ENCODE data around the gene APOBEC3A.
"Not testable (repeated sequence)": the region's sequence is repeated elsewhere in the genome, so short reads cannot be mapped to it uniquely, and the experiment has no call there.

Gene APOBEC3A

DNA sequence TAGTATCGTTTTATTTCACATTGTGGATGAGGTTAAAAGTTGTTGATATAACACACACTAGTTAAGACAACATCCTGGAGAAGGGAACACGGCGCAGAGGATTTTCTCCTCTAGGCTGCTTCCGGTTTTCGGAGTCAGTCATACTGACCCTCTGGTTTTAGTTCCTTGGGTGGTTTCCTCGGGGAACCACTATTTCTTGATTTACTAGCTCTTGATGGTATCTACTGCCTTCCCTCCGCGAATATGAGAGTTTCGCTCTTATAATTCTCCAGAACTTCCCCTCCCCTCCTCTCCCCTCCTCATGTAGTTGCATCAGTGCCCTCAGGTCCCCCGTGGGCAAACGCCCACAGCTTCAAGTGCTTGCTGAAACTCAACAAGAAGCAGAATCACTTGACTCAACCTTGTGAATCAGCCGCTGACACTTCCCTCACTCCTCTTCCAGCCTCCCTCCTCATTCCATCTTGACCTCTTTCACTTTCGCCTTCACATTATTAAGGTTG, 15.9 kb upstream of the APOBEC3A start:
- Histone ChIP-seq H3K9me3 (ENCODE audit: control insufficient read depth in 5 of 5, low read length in 5 of 5) (no peaks in the 10 kb centered on the region), H3K9ac (ENCODE audit: low read length in 5 of 5) (no peak overlapping the region), H3K4me1 (ENCODE audit: control insufficient read depth in 5 of 5, insufficient read depth in 5 of 5, low read length in 5 of 5) (peaks cover 0 to 13% (median 4%) of the 10 kb centered on the region in 5 donors), H3K27me3 (ENCODE audit: control insufficient read depth in 5 of 5, insufficient read depth in 4 of 5, low read length in 5 of 5) (peaks cover 14 to 25% (median 22%) of the 10 kb centered on the region in 5 donors), H3K4me3 (ENCODE audit: low read depth in 1 of 5, low read length in 5 of 5) (peak overlapping the region in 1 of 5 donors; percentile 27), H3K27ac (ENCODE audit: low read depth, low read length) (no peak overlapping the region), H3K36me3 (ENCODE audit: control insufficient read depth in 5 of 5, insufficient read depth in 5 of 5, low read length in 5 of 5) (no peaks in the 10 kb centered on the region)

- Histone ChIP-seq H3K27ac (ENCODE audit: low read depth, low read length) (no peak overlapping the region), H3K27me3 (ENCODE audit: control insufficient read depth in 5 of 5, insufficient read depth in 4 of 5, low read length in 5 of 5) (peaks cover 19 to 30% (median 20%) of the 10 kb centered on the region in 5 donors), H3K4me3 (ENCODE audit: low read depth in 1 of 5, low read length in 5 of 5) (no peak overlapping the region)
Measured at GRCh38 chr22:38942702-38943101, 14.7 kb upstream of the APOBEC3A start.

GRCh38 chr22:38943201-38943600, 14.2 kb upstream of the APOBEC3A start:
- H3K9ac ChIP-seq (ENCODE audit: low read length in 5 of 5): no peak overlapping the region
- H3K36me3 ChIP-seq (ENCODE audit: control insufficient read depth in 5 of 5, insufficient read depth in 5 of 5, low read length in 5 of 5): no peaks in the 10 kb centered on the region
- peaks cover 0 to 13% (median 4%) of the 10 kb centered on the region in 5 donors for H3K4me1 ChIP-seq (ENCODE audit: control insufficient read depth in 5 of 5, insufficient read depth in 5 of 5, low read length in 5 of 5)
- H3K9me3 ChIP-seq (ENCODE audit: control insufficient read depth in 5 of 5, low read length in 5 of 5): no peaks in the 10 kb centered on the region
- peaks cover 20 to 32% (median 24%) of the 10 kb centered on the region in 5 donors for H3K27me3 ChIP-seq (ENCODE audit: control insufficient read depth in 5 of 5, insufficient read depth in 4 of 5, low read length in 5 of 5)
- no peak overlapping the region for H3K4me3 ChIP-seq (ENCODE audit: low read depth in 1 of 5, low read length in 5 of 5)
- H3K27ac ChIP-seq (ENCODE audit: low read depth, low read length): no peak overlapping the region

More at GRCh38 chr22:38942702-38943101, 14.7 kb upstream of the APOBEC3A start:
- Histone ChIP-seq H3K36me3 (ENCODE audit: control insufficient read depth in 5 of 5, insufficient read depth in 5 of 5, low read length in 5 of 5) (no peaks in the 10 kb centered on the region), H3K9me3 (ENCODE audit: control insufficient read depth in 5 of 5, low read length in 5 of 5) (no peaks in the 10 kb centered on the region), H3K4me1 (ENCODE audit: control insufficient read depth in 5 of 5, insufficient read depth in 5 of 5, low read length in 5 of 5) (peaks cover 0 to 13% (median 4%) of the 10 kb centered on the region in 5 donors), H3K9ac (ENCODE audit: low read length in 5 of 5) (no peak overlapping the region)

- peaks cover 21 to 35% (median 24%) of the 10 kb centered on the region in 5 donors for H3K27me3 ChIP-seq (ENCODE audit: control insufficient read depth in 5 of 5, insufficient read depth in 4 of 5, low read length in 5 of 5)
- H3K4me3 ChIP-seq (ENCODE audit: low read depth in 1 of 5, low read length in 5 of 5): no peak overlapping the region
- H3K9ac ChIP-seq (ENCODE audit: low read length in 5 of 5): no peak overlapping the region
- H3K4me1 ChIP-seq (ENCODE audit: control insufficient read depth in 5 of 5, insufficient read depth in 5 of 5, low read length in 5 of 5): peaks cover 0 to 13% (median 4%) of the 10 kb centered on the region in 5 donors
- no peaks in the 10 kb centered on the region for H3K36me3 ChIP-seq (ENCODE audit: control insufficient read depth in 5 of 5, insufficient read depth in 5 of 5, low read length in 5 of 5)
- no peaks in the 10 kb centered on the region for H3K9me3 ChIP-seq (ENCODE audit: control insufficient read depth in 5 of 5, low read length in 5 of 5)
- no peak overlapping the region for H3K27ac ChIP-seq (ENCODE audit: low read depth, low read length)
Measured at GRCh38 chr22:38943882-38944281, 13.5 kb upstream of the APOBEC3A start.

DNA sequence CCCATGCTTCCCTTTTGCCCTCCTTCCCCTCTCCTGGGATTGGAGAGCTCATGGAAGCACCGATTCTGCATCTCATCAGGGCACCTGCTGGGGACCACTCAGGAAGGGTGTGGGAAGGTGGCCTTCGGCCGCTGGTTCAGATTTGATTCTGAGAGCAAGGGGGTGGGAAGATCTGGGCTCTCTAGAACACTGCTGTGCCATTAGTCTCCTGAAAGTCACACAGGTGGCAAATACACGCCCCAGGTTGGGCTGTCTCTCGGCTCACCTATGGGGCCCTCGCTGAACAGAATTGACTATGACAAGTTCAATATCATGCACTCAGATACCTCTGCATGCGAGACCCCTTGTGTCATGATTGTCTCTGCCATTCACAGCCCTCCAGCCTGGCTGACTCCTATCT, 12.8 kb upstream of the APOBEC3A start:
- Histone ChIP-seq H3K4me1 (ENCODE audit: control insufficient read depth in 5 of 5, insufficient read depth in 5 of 5, low read length in 5 of 5) (peaks cover 0 to 13% (median 4%) of the 10 kb centered on the region in 5 donors), H3K27me3 (ENCODE audit: control insufficient read depth in 5 of 5, insufficient read depth in 4 of 5, low read length in 5 of 5) (peaks cover 20 to 34% (median 22%) of the 10 kb centered on the region in 5 donors)

DNA sequence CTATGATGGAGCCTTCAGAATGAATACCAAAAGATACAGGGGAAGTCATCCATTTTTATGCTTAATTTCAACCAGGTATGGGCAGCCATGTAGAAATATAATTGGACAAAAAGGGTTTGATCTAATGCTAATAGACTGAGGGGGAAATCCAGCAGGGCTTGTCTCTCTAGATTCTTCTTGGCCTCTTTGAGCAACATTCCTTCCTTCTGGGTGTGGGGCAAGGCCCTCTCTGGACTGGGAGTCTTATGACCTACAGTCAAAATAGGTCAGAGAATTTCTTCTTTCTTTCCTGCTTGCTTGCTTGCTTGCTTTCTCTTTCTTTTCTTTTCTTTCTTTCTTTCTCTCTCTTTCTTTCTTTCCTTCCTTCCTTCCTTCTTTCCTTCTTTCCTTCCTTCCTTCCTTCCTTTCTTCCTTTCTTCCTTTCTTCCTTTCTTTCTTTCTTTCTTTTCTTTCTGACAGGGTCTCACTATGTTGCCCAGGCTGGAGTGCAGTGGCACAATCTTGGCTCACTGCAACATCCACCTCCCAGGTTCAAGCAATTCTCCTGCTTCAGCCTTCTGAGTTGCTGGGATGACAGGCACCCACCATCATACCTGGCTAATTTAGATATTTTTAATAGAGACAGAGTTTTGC, 11.6 kb upstream of the APOBEC3A start:
- H3K27me3 ChIP-seq (ENCODE audit: control insufficient read depth in 5 of 5, insufficient read depth in 4 of 5, low read length in 5 of 5): peaks cover 20 to 37% (median 32%) of the 10 kb centered on the region in 5 donors
- H3K4me1 ChIP-seq (ENCODE audit: control insufficient read depth in 5 of 5, insufficient read depth in 5 of 5, low read length in 5 of 5): peaks cover 0 to 13% (median 4%) of the 10 kb centered on the region in 5 donors
- not testable (repeated sequence) for H3K9me3 ChIP-seq (ENCODE audit: control insufficient read depth in 5 of 5, low read length in 5 of 5); H3K9ac ChIP-seq (ENCODE audit: low read length in 5 of 5); H3K27ac ChIP-seq (ENCODE audit: low read depth, low read length); H3K36me3 ChIP-seq (ENCODE audit: control insufficient read depth in 5 of 5, insufficient read depth in 5 of 5, low read length in 5 of 5); H3K4me3 ChIP-seq (ENCODE audit: low read depth in 1 of 5, low read length in 5 of 5)

More for the DNA sequence above, 12.8 kb upstream of the APOBEC3A start:
- no peak overlapping the region for H3K4me3 ChIP-seq (ENCODE audit: low read depth in 1 of 5, low read length in 5 of 5)
- H3K36me3 ChIP-seq (ENCODE audit: control insufficient read depth in 5 of 5, insufficient read depth in 5 of 5, low read length in 5 of 5): no peaks in the 10 kb centered on the region
- H3K9ac ChIP-seq (ENCODE audit: low read length in 5 of 5): no peak overlapping the region
- no peaks in the 10 kb centered on the region for H3K9me3 ChIP-seq (ENCODE audit: control insufficient read depth in 5 of 5, low read length in 5 of 5)
- no peak overlapping the region for H3K27ac ChIP-seq (ENCODE audit: low read depth, low read length)

DNA sequence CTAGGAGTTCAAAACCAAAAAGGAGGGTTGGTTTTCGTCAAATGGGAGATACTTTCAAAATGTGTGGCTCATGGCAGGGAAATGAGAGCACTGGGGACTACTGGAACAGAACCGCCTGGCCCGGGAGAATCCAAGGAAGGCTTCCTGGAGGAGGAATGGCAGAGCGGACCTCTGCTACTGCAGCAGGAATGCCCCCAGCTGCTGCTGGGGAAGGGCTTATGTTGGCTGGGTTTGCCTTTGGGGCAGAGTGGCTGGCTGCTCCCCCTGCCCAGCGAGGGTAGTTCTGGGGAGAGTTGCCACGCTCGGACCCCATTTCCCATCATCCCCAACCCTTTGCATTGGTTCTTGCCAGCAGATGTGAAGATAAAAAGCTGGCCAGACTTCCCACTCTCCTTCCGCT, 10.6 kb upstream of the APOBEC3A start:
- Histone ChIP-seq H3K4me3 (ENCODE audit: low read depth in 1 of 5, low read length in 5 of 5) (no peak overlapping the region), H3K4me1 (ENCODE audit: control insufficient read depth in 5 of 5, insufficient read depth in 5 of 5, low read length in 5 of 5) (peaks cover 0 to 13% (median 5%) of the 10 kb centered on the region in 5 donors), H3K27me3 (ENCODE audit: control insufficient read depth in 5 of 5, insufficient read depth in 4 of 5, low read length in 5 of 5) (peaks cover 17 to 37% (median 32%) of the 10 kb centered on the region in 5 donors), H3K36me3 (ENCODE audit: control insufficient read depth in 5 of 5, insufficient read depth in 5 of 5, low read length in 5 of 5) (no peaks in the 10 kb centered on the region), H3K9me3 (ENCODE audit: control insufficient read depth in 5 of 5, low read length in 5 of 5) (no peaks in the 10 kb centered on the region), H3K9ac (ENCODE audit: low read length in 5 of 5) (no peak overlapping the region), H3K27ac (ENCODE audit: low read depth, low read length) (no peak overlapping the region)

DNA sequence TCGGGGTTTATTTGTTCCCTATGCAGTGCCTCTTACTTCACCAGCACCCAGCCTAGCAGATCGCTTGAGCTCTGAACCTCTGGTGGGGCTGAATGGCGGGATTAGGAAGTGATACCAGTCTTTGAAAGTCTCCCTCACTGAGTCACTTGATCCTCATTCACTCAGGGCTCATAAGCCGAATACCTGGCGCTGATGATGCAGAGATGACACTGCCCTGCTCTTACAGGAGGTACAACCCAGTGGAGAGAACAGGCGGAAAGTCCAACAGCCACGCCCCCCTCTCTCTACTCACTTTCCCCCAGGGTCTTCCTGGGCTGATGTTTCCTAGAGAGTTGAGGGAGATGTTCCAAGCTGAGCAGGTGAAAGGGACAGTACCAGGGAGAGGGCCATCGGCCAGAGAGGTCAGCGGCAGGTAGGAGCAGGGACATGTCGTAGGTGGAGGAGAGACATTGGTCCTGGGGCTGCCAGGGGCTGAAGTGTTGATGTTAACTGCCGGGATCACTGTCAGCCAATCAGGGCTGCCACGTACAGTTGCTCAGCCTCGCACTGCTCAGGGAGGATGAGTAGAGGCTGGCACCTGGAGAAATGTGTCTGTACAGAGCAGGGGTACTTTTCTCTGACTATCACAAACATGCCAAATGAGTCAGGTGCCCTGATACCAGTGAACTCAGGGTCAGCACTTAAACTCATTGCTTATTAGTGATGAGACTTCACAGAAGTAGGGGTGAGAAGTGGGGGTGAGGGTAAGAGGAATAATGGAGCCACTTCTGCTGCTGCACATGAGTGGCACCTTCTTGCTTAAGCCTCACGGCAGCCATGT, 9.9 kb upstream of the APOBEC3A start:
- Histone ChIP-seq H3K4me1 (ENCODE audit: control insufficient read depth in 5 of 5, insufficient read depth in 5 of 5, low read length in 5 of 5) (peaks cover 0 to 10% (median 8%) of the 10 kb centered on the region in 5 donors), H3K27me3 (ENCODE audit: control insufficient read depth in 5 of 5, insufficient read depth in 4 of 5, low read length in 5 of 5) (peaks cover 17 to 34% (median 29%) of the 10 kb centered on the region in 5 donors), H3K27ac (ENCODE audit: low read depth, low read length) (no peak overlapping the region), H3K4me3 (ENCODE audit: low read depth in 1 of 5, low read length in 5 of 5) (no peak overlapping the region), H3K9me3 (ENCODE audit: control insufficient read depth in 5 of 5, low read length in 5 of 5) (no peaks in the 10 kb centered on the region), H3K9ac (ENCODE audit: low read length in 5 of 5) (no peak overlapping the region), H3K36me3 (ENCODE audit: control insufficient read depth in 5 of 5, insufficient read depth in 5 of 5, low read length in 5 of 5) (no peaks in the 10 kb centered on the region)

DNA sequence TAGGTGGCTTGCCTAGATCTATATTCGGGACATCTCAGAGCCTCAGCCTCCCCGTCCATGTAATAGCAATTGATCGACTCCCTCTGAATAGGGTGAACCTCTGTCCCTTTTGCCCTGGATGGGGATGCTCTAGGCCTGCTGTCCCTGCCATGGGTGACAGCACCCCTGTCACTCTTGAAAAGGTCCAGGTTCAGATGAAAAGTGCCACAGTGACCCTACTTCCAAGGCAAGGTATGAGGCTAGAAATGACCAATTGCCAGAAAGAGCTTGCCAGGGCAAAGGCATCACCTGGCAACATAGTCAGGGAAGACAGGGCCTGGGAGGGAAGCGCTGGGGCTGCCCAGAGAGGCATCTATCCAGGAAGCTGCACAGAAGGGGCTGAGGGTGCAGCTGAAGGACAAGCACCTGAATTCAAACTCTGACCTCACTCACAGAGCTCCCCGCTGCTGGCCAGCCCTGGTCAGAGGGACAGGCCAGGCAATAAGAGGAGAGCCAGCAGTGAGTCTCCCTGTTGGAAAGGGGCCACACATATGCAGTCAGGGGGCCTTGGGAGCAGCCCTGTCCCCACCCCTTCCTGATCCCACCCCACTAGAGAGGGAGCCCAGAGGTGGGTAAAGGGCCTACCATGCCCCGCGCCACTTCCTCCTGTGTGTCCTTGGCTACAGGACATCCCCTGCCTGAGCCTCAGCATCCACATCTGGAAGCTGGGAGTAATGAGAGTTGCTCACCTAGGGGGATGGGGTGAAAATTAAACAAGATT, 9.0 kb upstream of the APOBEC3A start:
- no peak overlapping the region for H3K9ac ChIP-seq (ENCODE audit: low read length in 5 of 5)
- peaks cover 0 to 6% (median 5%) of the 10 kb centered on the region in 5 donors for H3K4me1 ChIP-seq (ENCODE audit: control insufficient read depth in 5 of 5, insufficient read depth in 5 of 5, low read length in 5 of 5)
- H3K27me3 ChIP-seq (ENCODE audit: control insufficient read depth in 5 of 5, insufficient read depth in 4 of 5, low read length in 5 of 5): peaks cover 16 to 32% (median 26%) of the 10 kb centered on the region in 5 donors
- no peak overlapping the region for H3K27ac ChIP-seq (ENCODE audit: low read depth, low read length)
- H3K9me3 ChIP-seq (ENCODE audit: control insufficient read depth in 5 of 5, low read length in 5 of 5): no peaks in the 10 kb centered on the region
- no peak overlapping the region for H3K4me3 ChIP-seq (ENCODE audit: low read depth in 1 of 5, low read length in 5 of 5)
- no peaks in the 10 kb centered on the region for H3K36me3 ChIP-seq (ENCODE audit: control insufficient read depth in 5 of 5, insufficient read depth in 5 of 5, low read length in 5 of 5)
